A549 (cell line): Measurements from ENCODE around the gene NSL1. TPM values are rescaled to one million over a fixed set of nuclear protein-coding genes. Genes with fewer than 3 reads are reported as not detected.
A peak's percentile ranks its signal among the peaks of the same experiment; 100 is the strongest.
"Not testable (repeated sequence)": the region's sequence is repeated elsewhere in the genome, so short reads cannot be mapped to it uniquely, and the experiment has no call there.

Source experiments
- ATAC-seq, 2 experiments: fragments of 200-7000 bp in 1 of 2; fragments of >200 bp in 1 of 2; cut with Nextera tagmentation in 1 of 2; cut with Tn5 transposase in 1 of 2; 3 replicates each; pipeline versions ENCODE4 v1.8.0 to v1.9.1; 2018 to 2020; ENCODE audit warnings: mild to moderate bottlenecking in 1 of 2, moderate library complexity in 1 of 2
- CTCF ChIA-PET: fragments of 300-600 bp; sonication (Branson Sonifier 250); formaldehyde crosslinking; extraction: SDS; loops from one replicate; lab custom pipeline; 2021; ENCODE audit warnings: antibody characterized with exemption, inconsistent platforms; lab: Yijun Ruan, JAX
- POLR2A ChIA-PET: fragments of 350-600 bp; formaldehyde crosslinking; extraction: SDS; loops from one replicate; lab custom pipeline; 2021; ENCODE audit warnings: antibody characterized with exemption, inconsistent platforms; lab: Yijun Ruan, JAX
- DNase-seq, 2 experiments: peaks; one replicate each; pipeline versions ENCODE4 v3.0.0 to v3.0.0-alpha.2; 2011 to 2016; ENCODE audit warnings: low read depth in 1 of 2, low spot score in 1 of 2
- FAIRE-seq: peaks from 2 replicates; lab custom pipeline; 2011; peaks lifted over from hg19 to GRCh38; lab: Jason Lieb, UNC
- H3K27ac ChIP-seq, 2 experiments: fragments of >200 bp; sonication (Bioruptor Twin); formaldehyde crosslinking; 3 replicates each; pipeline ENCODE4 v1.5.1; 2016 to 2017
- H3K4me1 ChIP-seq: fragments of >200 bp; sonication (Bioruptor Twin); formaldehyde crosslinking; 3 replicates; pipeline ENCODE4 v1.6.1; 2016
- H3K4me2 ChIP-seq: fragments of >200 bp; sonication (Bioruptor Twin); formaldehyde crosslinking; 3 replicates; pipeline ENCODE4 v1.6.1; 2016
- H3K4me3 ChIP-seq: fragments of >200 bp; sonication (Bioruptor Twin); formaldehyde crosslinking; 3 replicates; pipeline ENCODE4 v1.5.1; 2016
- H3K9me3 ChIP-seq: fragments of >200 bp; sonication (Bioruptor Twin); formaldehyde crosslinking; 3 replicates; pipeline ENCODE4 v1.6.1; 2016
- CHD4 ChIP-seq: fragments of 200-600 bp; sonication (generic); IDR thresholded peaks from 2 replicates; pipeline ENCODE4 v1.6.1; 2016; ENCODE audit warnings: antibody characterized with exemption, mild to moderate bottlenecking, borderline replicate concordance
- EHMT2 ChIP-seq: fragments of 200-600 bp; sonication (generic); IDR thresholded peaks from 2 replicates; pipeline ENCODE4 v1.6.1; 2016; ENCODE audit warnings: antibody characterized with exemption, low read depth, mild to moderate bottlenecking, moderate library complexity
- HDAC2 ChIP-seq: fragments of 200-600 bp; sonication (generic); IDR thresholded peaks from 2 replicates; pipeline ENCODE4 v1.6.1; 2016
- HOXA7 ChIP-seq: fragments of 250-450 bp; sonication (Bioruptor Pico); IDR thresholded peaks from 2 replicates; pipeline ENCODE4 v1.5.0; 2020; ENCODE audit warnings: mild to moderate bottlenecking, moderate library complexity
- HOXB5 ChIP-seq: fragments of 250-450 bp; sonication (Bioruptor Pico); IDR thresholded peaks from 2 replicates; pipeline ENCODE4 v1.5.0; 2020; ENCODE audit warnings: mild to moderate bottlenecking, moderate library complexity
- JUN ChIP-seq, 2 experiments: fragments of >200 bp; sonication (Bioruptor Twin); formaldehyde crosslinking; IDR thresholded peaks; 2 replicates in 1 of 2; 3 replicates in 1 of 2; pipeline ENCODE4 v1.6.1; 2016 to 2017
- JUNB ChIP-seq: fragments of >200 bp; sonication (Bioruptor Twin); formaldehyde crosslinking; IDR thresholded peaks from 2 replicates; pipeline ENCODE4 v1.6.1; 2016
- MAFK ChIP-seq: fragments of 450-650 bp; IDR thresholded peaks from 2 replicates; pipeline ENCODE4 v1.6.1; 2014; ENCODE audit not compliant: partially characterized antibody
- POLR2A ChIP-seq: IDR thresholded peaks from 2 replicates; pipeline ENCODE4 v1.6.1; 2012; ENCODE audit warnings: mild to moderate bottlenecking, low read length
- RARB ChIP-seq: fragments of 250-450 bp; sonication (Bioruptor Pico); IDR thresholded peaks from 2 replicates; pipeline ENCODE4 v1.8.0; 2021; ENCODE audit warnings: mild to moderate bottlenecking, moderate library complexity
- TP53 ChIP-seq: fragments of 250-450 bp; sonication (Bioruptor Pico); IDR thresholded peaks from 2 replicates; pipeline ENCODE4 v1.5.0; 2021; ENCODE audit warnings: mild to moderate bottlenecking, moderate library complexity
- WGBS: methylation state at CpG from one replicate; pipeline ENCODE4 v1.1.6; 2017; ENCODE audit errors: missing lambda C conversion rate; 5-methylcytosine and 5-hydroxymethylcytosine counted together
- polyA plus RNA-seq, 4 experiments: library from polyadenylated mRNA; depleted of rRNA in 3 of 4; stranded (reverse); fragments of >200 nt; fragmentation: RNase III in 1 of 4; extraction: RNeasy Plus Mini Kit Qiagen cat#74134 plus additional on column Dnase treatment in 1 of 4; gene quantifications; 2 replicates in 3 of 4; 3 replicates in 1 of 4; pipeline ENCODE4 v1.2.3, GENCODE V29; 2011 to 2017
- TF ChIP-seq, protein P1 (sequence below): IDR thresholded peaks from 2 replicates; pipeline ENCODE4 v1.6.1; 2012; ENCODE audit warnings: low read depth, borderline replicate concordance
- TF ChIP-seq, protein P2 (sequence below): IDR thresholded peaks from 2 replicates; pipeline ENCODE4 v1.6.1; 2012

NSL1 gene
- polyA plus RNA-seq, 2 of the 4 experiments (the other 2 are of a cell fraction): 44.9 to 47.9 TPM

DNA sequence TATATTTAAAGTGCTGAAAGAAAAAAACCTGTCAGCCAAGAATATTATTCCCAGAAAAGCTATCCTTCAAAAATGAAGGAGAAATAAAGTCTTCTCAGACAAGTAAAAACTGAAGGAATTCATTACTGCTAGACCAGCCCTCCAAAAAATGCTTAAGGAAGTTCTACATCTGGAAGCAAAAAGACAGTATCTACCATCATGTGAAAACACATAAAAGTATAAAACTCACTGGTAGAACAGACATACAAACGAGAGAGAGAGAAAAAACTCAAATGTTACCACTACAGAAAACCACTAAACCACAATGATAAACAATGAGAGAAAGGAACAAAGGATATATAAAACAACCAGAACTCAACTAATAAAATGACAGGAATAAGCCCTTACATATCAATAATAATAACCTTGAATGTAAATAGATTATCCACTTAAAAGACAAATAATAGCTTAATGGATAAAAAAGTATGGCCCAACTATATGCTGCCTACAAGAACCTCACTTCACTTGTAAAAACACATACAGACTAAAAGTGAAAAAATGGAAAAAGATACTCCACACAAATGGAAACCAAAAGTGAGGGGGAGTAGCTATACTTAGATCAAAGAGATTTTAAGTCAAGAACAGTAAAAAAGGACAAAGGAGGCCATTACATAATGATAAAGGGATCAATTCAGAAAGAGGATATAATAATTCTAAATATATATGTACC is 22.0 kb downstream of the NSL1 start (continued):
- TF ChIP-seq, protein P1, sequence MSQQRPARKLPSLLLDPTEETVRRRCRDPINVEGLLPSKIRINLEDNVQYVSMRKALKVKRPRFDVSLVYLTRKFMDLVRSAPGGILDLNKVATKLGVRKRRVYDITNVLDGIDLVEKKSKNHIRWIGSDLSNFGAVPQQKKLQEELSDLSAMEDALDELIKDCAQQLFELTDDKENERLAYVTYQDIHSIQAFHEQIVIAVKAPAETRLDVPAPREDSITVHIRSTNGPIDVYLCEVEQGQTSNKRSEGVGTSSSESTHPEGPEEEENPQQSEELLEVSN: no peak
- TF ChIP-seq, protein P2, sequence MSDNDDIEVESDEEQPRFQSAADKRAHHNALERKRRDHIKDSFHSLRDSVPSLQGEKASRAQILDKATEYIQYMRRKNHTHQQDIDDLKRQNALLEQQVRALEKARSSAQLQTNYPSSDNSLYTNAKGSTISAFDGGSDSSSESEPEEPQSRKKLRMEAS: no peak
- TF ChIP-seq CHD4: no peak

DNA sequence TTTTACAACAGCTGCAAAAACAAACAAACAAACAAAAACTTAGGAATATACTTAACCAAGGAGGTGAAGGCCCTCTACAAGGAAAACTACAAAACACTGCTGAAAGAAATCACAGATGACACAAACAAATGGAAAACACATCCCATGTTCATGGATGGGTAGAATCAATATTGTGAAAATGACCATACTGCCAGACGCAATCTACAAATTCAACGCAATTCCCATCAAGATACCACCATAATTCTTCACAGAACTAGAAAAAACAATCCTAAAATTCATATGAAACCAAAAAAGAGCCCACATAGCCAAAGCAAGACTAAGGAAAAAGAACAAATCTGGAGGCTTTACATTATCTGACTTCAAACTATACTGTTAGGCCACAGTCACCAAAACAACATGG is 24.8 kb downstream of the NSL1 start:
- H3K4me1 ChIP-seq, FAIRE-seq, POLR2A ChIA-PET, H3K4me2 ChIP-seq, H3K4me3 ChIP-seq, H3K27ac ChIP-seq, DNase-seq, ATAC-seq: not testable (repeated sequence)
- 89% methylated on average over 2 of the region's 2 CpGs for WGBS
- CTCF ChIA-PET: interaction anchor here (0.8 to 1.7 kb wide), 3 partner anchors 15 to 102 kb away, joined by 3 to 7 read pairs (median 6); no protein-coding TSS in a partner anchor
- peaks cover 19% of the 10 kb centered on the region; the same call in 2 of the 3 replicates for H3K9me3 ChIP-seq

DNA sequence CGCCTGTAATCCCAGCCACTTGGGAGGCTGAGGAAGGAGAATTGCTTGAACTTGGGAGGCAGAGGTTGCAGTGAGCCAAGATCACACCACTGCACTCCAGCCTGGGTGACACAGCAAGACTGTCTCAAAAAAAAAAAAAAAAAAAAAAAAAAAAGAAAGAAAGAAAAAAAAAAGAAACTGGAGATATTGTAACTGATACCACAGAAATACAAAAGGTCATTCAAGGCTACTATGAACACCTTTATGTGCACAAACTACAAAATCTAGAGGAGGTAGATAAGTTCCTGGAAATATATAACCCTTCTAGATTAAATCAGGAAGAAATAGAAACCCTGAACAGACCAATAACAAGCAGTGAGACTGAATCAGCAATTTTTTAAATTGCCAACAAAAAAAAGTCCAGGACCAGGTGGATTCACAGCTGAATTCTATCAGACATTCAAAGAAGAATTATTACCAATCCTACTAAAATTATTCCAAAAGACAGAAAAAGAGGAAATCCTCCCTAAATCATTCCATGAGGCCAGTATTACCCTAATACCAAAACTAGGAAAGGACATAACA is 26.8 kb downstream of the NSL1 start:
- CTCF ChIA-PET: interaction anchor here (1.5 to 1.7 kb wide), 2 partner anchors 100 to 155 kb away, joined by 3 to 5 read pairs; no protein-coding TSS in a partner anchor
- not testable (repeated sequence) for DNase-seq, FAIRE-seq, H3K4me3 ChIP-seq, H3K4me2 ChIP-seq, H3K27ac ChIP-seq, H3K4me1 ChIP-seq, ATAC-seq
- POLR2A ChIA-PET: interaction anchor here (0.7 kb wide), 1 partner anchor 93 kb away, joined by 4 read pairs; no protein-coding TSS in a partner anchor
- H3K9me3 ChIP-seq: peaks cover 18% of the 10 kb centered on the region; the same call in 2 of the 3 replicates
- WGBS: 91% methylated on average over 1 of the region's 1 CpG
- peak; percentile 46 for TF ChIP-seq MAFK

DNA sequence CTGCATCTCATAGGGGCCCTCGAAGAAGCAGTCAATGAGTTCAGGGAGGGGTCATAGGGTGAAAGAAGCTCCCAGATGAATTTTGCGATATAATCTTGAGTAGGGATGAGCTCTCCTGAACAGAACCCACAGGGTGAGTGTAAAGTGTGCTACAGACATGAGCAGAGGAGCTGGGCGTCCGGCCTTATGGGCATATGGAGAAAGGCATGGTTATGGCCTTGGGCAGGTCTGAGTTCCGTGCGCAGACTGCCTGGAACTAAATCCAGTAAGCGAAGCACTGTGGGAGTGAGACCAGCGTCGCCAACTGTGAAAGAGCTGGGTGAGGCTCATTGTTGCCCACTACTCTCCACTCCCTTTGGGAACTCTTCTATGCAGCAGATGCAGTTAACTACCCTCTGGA is 28.7 kb downstream of the NSL1 start:
- no peak for ATAC-seq
- Histone ChIP-seq H3K4me2 (no peak overlapping the region), H3K27ac (no peak overlapping the region), H3K4me1 (0 out of 3 replicates have a peak, but pooled peaks cover 3% of the 10 kb centered on the region), H3K4me3 (no peak overlapping the region), H3K9me3 (peaks cover 3% of the 10 kb centered on the region; the same call in 1 of the 3 replicates)
- ChIA-PET CTCF (interaction anchor here (1.1 to 1.8 kb wide), 6 partner anchors 8 to 98 kb away, joined by 3 to 7 read pairs (median 6); no protein-coding TSS in a partner anchor), POLR2A (no interaction called here)
- TF ChIP-seq, protein P1: no peak
- TF ChIP-seq JUNB: no peak
- TF ChIP-seq EHMT2: no peak
- no peak for TF ChIP-seq POLR2A
- TF ChIP-seq HOXA7 (CRISPR knock-in tag): no peak
- no peak for TF ChIP-seq RARB
- no peak for TF ChIP-seq JUN (IDR thresholded peaks at IDR 0.05)
- TF ChIP-seq TP53 (CRISPR knock-in tag): no peak
- no peak for TF ChIP-seq HOXB5 (CRISPR knock-in tag)
- 93% methylated on average over 9 of the region's 9 CpGs for WGBS
- no peak for DNase-seq
- FAIRE-seq: no peak

DNA sequence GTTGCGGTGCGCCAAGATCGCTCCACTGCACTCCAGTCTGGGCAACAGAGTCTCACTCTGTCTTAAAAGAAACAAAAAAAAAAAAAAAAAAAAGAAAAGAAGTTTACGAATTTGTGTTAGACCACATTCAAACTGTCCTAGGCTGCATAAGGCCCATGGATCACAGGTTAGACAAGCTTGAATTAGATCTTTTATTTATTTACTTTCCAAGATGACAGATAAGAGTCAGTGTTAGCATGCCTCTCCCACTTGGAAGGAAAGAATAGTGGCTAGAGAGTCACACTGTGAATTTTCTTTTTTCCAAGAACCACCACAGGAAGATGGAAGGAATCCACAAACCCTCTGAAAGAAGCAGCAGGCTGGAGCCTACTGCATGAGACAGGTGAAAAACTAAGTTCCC is 29.3 kb downstream of the NSL1 start:
- WGBS: 95% methylated on average over 4 of the region's 4 CpGs
- ChIA-PET POLR2A (no interaction called here), CTCF (interaction anchor here (0.7 to 1.8 kb wide), 8 partner anchors 8 to 1462 kb away, joined by 3 to 7 read pairs (median 4); no protein-coding TSS in a partner anchor)
- Histone ChIP-seq H3K4me2 (no peak overlapping the region), H3K4me1 (0 out of 3 replicates have a peak, but pooled peaks cover 3% of the 10 kb centered on the region), H3K27ac (no peak overlapping the region), H3K4me3 (no peak overlapping the region), H3K9me3 (no peaks in the 10 kb centered on the region)
- TF ChIP-seq HDAC2: no peak
- DNase-seq: no peak
- no peak for FAIRE-seq
- ATAC-seq: no peak
